H1 (cell line): ENCODE data around the gene CACNA1C.

Experiments used
- ATF2 ChIP-seq: IDR thresholded peaks from 2 replicates; pipeline ENCODE4 v1.6.1; 2012; ENCODE audit warnings: low read length, inconsistent platforms
- CBX5 ChIP-seq: fragments of 300-800, 300-1000 bp; sonication (generic); IDR thresholded peaks from 2 replicates; pipeline ENCODE4 v1.7.1; 2016; ENCODE audit warnings: antibody characterized with exemption, low read length, low read depth
- CHD2 ChIP-seq: IDR thresholded peaks from 2 replicates; pipeline ENCODE4 v1.6.1; 2012; ENCODE audit warnings: low read length, improper control_type of control experiment
- CREB1 ChIP-seq: IDR thresholded peaks from 2 replicates; pipeline ENCODE4 v1.6.1; 2012; ENCODE audit warnings: inconsistent platforms
- POLR2A ChIP-seq, 2 experiments: IDR thresholded peaks; 1 replicate in 1 of 2; 2 replicates in 1 of 2; pipeline ENCODE4 v1.6.1; 2011; ENCODE audit warnings: low read depth in 2 of 2, low read length in 2 of 2, mild to moderate bottlenecking in 2 of 2; ENCODE audit errors: control extremely low read depth in 1 of 2
- SIN3A ChIP-seq, 2 experiments: IDR thresholded peaks in 1 of 2; conservative IDR thresholded peaks in 1 of 2; 2 replicates each; pipeline ENCODE4 v1.6.1; 2011 to 2012; ENCODE audit warnings: low read length in 2 of 2, improper control_type of control experiment in 1 of 2, low read depth in 1 of 2, mild to moderate bottlenecking in 1 of 2
- TAF1 ChIP-seq: IDR thresholded peaks from 2 replicates; pipeline ENCODE4 v1.6.1; 2011; ENCODE audit warnings: mild to moderate bottlenecking, low read depth, low read length
- TCF12 ChIP-seq: IDR thresholded peaks from 2 replicates; pipeline ENCODE4 v1.6.1; 2011; ENCODE audit warnings: low read depth, mild to moderate bottlenecking, low read length
- USF2 ChIP-seq: IDR thresholded peaks from 2 replicates; pipeline ENCODE4 v1.6.1; 2011; ENCODE audit warnings: low read length, improper control_type of control experiment
- YY1 ChIP-seq: IDR thresholded peaks from 2 replicates; pipeline ENCODE4 v1.6.1; 2011; ENCODE audit warnings: low read depth, mild to moderate bottlenecking, low read length
- TF ChIP-seq, protein P1 (sequence below), 3 experiments: IDR thresholded peaks; 1 replicate in 2 of 3; 2 replicates in 1 of 3; pipeline versions ENCODE4 v1.5.1 to v1.6.1; 2011; ENCODE audit warnings: low read length in 3 of 3, mild to moderate bottlenecking in 3 of 3, inconsistent platforms in 2 of 3, low read depth in 1 of 3, moderate library complexity in 1 of 3; ENCODE audit not compliant: insufficient read depth in 1 of 3; ENCODE audit errors: control extremely low read depth in 1 of 3

DNA sequence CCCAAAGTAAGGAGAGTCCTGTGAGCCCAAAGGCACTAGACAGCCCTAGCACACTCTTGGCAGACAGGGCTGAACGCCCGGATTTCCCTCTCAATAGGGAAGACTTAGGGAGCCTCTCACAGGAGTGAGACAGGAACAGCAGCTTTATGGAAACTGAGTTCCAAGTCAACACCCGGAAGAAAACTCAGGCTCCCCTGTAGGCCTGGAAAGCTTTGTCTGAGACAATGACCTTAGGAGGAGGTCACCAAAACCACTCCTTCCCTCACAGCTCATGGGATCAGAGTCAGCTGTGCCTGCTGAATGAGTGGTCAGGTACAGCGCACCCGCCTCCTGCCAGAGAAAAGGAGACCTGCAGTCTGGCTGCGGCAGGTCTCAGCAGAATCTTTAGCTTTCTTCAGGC lies 229.5 kb downstream of the CACNA1C start:
- TF ChIP-seq, protein P1, sequence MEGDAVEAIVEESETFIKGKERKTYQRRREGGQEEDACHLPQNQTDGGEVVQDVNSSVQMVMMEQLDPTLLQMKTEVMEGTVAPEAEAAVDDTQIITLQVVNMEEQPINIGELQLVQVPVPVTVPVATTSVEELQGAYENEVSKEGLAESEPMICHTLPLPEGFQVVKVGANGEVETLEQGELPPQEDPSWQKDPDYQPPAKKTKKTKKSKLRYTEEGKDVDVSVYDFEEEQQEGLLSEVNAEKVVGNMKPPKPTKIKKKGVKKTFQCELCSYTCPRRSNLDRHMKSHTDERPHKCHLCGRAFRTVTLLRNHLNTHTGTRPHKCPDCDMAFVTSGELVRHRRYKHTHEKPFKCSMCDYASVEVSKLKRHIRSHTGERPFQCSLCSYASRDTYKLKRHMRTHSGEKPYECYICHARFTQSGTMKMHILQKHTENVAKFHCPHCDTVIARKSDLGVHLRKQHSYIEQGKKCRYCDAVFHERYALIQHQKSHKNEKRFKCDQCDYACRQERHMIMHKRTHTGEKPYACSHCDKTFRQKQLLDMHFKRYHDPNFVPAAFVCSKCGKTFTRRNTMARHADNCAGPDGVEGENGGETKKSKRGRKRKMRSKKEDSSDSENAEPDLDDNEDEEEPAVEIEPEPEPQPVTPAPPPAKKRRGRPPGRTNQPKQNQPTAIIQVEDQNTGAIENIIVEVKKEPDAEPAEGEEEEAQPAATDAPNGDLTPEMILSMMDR (IDR thresholded peaks at IDR 0.05; ENCODE audit: control extremely low read depth in 1 of 3, insufficient read depth in 1 of 3, low read depth in 1 of 3, low read length in 3 of 3) = peak; percentile 12 to 59 (median 52)
- TF ChIP-seq POLR2A (IDR thresholded peaks at IDR 0.05; ENCODE audit: control extremely low read depth in 1 of 2, low read depth in 2 of 2, low read length in 2 of 2) = no peak
- TF ChIP-seq SIN3A (conservative IDR thresholded peaks at IDR 0.05 in 1 of 2, IDR thresholded peaks at IDR 0.05 in 1 of 2; ENCODE audit: low read depth in 1 of 2, low read length in 2 of 2) = peak in 1 of 2 experiments; percentile 75; a peak in 1 of 4 replicates
- no peak for TF ChIP-seq CREB1
- no peak for TF ChIP-seq CHD2
- TF ChIP-seq YY1 = no peak
- TF ChIP-seq USF2 = no peak
- no peak for TF ChIP-seq TAF1
- TF ChIP-seq CBX5 = no peak
- no peak for TF ChIP-seq ATF2
- TF ChIP-seq TCF12 = no peak
